GM18526 (cell line): ENCODE data around the gene WDR45.

Experiments used
- POLR2A ChIP-seq: IDR thresholded peaks from 3 replicates; pipeline ENCODE4 v1.6.1; 2011; ENCODE audit not compliant: insufficient read length; ENCODE audit errors: extremely low read depth

Gene WDR45

GRCh38 chrX:49063715-49064114 is 16.0 kb downstream of the WDR45 start:
- TF ChIP-seq POLR2A: no peak

DNA sequence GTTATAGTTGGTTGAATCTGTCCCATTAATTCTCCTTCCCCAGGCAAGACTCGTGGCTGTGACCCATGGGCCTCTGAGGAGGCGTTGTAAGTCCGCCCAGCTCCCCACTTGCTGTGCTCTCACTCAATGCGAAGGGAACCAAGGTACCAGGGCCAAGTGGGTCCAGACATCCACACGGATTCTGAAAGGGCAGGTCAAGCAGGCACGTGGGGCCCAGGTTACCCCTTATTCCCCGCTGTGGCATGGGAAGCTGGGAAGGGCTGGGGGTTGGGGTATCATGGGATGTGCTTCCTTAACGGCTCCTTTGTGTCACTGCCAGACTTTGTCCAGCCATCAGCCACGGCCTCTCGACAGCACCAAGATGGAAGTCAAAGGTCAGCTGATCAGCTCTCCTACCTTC is 17.8 kb downstream of the WDR45 start:
- TF ChIP-seq POLR2A: no peak

GRCh38 chrX:49061490-49061889 is 18.2 kb downstream of the WDR45 start:
- TF ChIP-seq POLR2A: no peak

GRCh38 chrX:49060914-49061313 is 18.8 kb downstream of the WDR45 start:
- TF ChIP-seq POLR2A: no peak

DNA sequence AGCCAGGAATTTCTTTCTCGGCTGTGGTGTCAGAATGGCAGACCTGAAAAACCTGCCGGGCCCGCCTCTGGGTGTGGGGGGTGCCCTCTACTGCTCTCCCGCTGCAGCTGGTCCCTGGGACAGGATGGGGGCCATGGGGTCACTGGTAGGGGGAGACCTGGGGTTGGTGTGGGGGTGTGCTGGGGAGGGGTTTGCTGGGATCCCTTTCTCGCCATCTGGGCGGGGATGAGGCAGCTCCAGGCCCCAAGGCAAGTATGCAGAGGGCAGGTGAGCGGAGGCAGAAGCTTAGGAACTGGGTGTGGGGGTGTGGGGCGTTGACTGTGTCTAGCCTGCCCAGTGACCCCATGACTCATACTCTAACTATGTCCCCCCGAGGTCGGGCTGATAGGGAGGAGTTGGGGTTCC is 20.0 kb downstream of the WDR45 start:
- TF ChIP-seq POLR2A: no peak

DNA sequence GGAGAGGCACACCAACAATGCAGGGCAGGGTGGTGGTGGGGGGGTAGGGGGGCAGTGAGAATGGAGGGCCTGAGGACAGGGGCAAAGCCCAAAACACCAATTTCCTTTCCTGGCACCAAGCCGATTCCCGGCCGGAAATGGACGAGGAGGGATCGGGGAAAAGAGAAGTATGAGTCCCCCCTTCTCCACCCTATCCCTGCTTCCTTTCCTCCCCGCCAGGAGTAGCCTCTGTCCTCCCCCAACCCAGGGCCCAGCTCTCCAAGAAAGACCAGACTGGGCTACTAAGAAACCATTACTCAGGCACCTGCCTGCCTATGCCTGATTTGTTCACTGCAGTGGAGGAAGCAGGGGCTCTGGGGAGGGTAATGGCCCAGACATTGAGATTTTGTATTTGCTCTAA is 20.5 kb downstream of the WDR45 start:
- no peak for TF ChIP-seq POLR2A

DNA sequence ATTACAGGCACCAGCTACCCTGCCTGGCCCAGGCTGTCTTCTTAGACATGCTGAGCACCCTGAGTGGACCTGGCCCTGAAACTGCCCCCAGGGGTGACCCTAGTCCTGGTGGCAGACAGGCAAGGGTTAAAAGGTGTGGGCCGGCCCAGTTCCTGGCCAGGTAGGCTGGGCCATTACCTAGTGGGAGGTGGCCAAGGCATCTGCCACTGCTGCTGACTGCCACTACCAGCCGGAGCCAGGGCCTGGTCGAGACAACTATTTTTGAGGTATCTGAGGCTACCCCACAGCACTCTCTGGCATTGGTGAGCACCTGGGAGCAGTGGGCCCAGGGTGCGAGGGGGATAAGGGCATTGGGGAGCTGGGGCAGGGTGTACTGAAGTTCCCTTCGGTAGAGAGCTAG is 20.9 kb downstream of the WDR45 start, which contains the start of gene CCDC120:
Gene CCDC120 (plus strand): TSS at position 206 of the 400 bp plus-strand sequence. CDS start 3,043 bp downstream, outside the sequence.
- no peak for TF ChIP-seq POLR2A

DNA sequence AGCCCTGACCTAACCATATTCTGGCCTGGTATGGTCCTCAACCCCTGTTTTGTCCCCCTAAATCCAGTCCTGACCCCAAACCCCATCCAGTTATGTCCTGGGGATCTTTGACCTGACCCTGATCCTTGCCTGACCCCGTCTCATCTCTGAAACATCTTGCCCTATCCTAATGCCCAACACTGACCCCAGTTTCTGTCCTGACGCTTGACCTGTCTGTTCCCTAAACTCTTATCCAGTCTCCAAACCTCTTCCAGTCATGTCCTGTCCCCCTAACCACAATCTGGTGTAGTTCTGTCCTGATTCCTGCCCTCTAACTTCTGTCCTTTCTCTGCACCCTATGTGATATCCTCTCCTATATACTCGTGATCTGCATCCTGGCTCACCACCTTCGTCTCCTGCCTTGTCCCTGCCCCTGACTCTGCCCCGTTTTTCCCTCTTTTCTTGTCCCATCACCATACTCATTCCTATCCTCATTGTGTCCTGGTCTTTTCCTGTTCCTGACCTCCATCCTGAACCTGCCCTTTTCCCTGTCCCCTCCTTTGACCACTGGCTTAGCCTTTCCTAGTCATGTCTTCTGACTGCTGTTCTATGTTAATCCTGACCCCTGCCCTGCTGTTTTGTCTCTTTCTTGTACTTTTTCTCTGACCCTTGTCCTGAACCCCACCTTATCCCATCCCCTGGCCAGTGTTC is 25.5 kb downstream of the WDR45 start:
- TF ChIP-seq POLR2A: no peak

DNA sequence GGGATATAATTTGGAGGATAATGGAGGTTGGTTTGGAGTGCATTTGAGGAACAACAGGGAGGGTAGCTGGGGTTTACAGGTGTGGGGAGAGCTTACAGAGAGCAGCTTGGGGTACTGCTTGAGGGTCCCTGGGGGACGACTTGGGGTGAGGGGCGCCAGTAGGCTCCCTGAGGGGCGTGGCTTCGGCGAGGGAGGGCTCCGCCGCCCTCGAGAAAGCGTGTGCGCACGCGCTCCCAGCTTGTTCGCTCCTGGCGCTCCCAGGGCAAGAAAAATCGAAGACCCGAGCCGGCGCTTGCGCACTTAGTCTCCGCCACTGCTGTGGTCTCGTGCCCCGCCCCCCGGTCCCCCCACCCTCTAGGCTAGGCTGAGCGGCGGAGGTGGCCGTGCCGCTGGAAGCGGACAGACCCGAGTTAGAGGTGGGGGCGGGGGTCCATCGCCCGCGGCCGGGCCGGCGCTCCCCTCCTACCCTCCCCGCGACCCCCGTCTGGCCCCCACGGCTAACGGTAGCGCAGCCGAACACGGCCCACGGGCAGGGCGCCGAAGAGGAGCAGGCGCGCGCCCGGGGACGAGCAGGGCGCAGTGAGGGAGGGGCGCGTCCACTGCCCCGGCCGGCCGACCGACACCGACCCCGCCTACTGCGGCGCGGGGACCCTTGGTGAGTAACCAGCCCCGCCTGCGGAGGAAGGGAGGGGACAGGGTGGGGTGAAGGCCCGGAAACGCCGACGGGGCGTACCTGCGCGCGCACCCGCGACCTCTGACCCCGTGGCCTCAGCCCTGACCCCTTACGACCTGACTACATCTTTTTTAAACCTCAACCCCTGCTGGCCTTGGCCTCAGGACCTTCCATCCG is 26.2 kb downstream of the WDR45 start:
- TF ChIP-seq POLR2A: no peak

DNA sequence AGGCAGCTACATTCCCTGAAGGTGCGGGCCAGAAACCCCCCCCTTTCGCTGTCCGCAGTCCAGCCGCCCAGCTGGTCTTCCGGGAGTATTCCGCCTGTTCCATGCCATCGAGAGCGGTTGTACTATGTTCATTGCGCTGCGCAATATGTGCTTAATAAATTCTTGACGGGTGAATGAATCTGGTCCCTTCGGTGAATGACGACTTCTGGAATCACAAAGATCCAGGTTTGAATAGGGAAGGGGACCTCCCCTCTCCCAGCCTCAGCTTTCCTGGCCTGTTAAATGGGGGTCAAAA is 35.8 kb downstream of the WDR45 start:
- TF ChIP-seq POLR2A: no peak

GRCh38 chrX:49043220-49043986 is 36.3 kb downstream of the WDR45 start, which contains the start of gene TFE3:
Gene TFE3 (minus strand): TSS chrX:49043357. CDS start chrX:49043226, 131 bp downstream.
- TF ChIP-seq POLR2A: no peak

GRCh38 chrX:49042581-49043219 is 37.0 kb downstream of the WDR45 start:
- TF ChIP-seq POLR2A: no peak

GRCh38 chrX:49041744-49042580 is 37.7 kb downstream of the WDR45 start:
- no peak for TF ChIP-seq POLR2A

- TF ChIP-seq POLR2A: no peak
These were observed 39.2 kb downstream of the WDR45 start for GRCh38 chrX:49040376-49040955.
